ES-I3 (cell line): ENCODE data around the gene INSYN2B.

Source experiments
- H3K36me3 ChIP-seq: 2 replicates; pipeline ENCODE4 v1.6.1; 2013; ENCODE audit warnings: mild to moderate bottlenecking, low read length, control low read depth, moderate library complexity; ENCODE audit not compliant: insufficient read depth
- H3K4me1 ChIP-seq: 2 replicates; pipeline ENCODE4 v1.6.1; 2013; ENCODE audit warnings: mild to moderate bottlenecking, control low read depth, low read length; ENCODE audit not compliant: insufficient read depth
- H3K9ac ChIP-seq: 2 replicates; pipeline ENCODE4 v1.6.1; 2013; ENCODE audit warnings: low read depth, mild to moderate bottlenecking, low read length, moderate library complexity
- H3K9me3 ChIP-seq: 2 replicates; pipeline ENCODE4 v1.6.1; 2013; ENCODE audit warnings: mild to moderate bottlenecking, low read length, moderate library complexity; ENCODE audit not compliant: control insufficient read depth, insufficient read depth

INSYN2B gene

DNA sequence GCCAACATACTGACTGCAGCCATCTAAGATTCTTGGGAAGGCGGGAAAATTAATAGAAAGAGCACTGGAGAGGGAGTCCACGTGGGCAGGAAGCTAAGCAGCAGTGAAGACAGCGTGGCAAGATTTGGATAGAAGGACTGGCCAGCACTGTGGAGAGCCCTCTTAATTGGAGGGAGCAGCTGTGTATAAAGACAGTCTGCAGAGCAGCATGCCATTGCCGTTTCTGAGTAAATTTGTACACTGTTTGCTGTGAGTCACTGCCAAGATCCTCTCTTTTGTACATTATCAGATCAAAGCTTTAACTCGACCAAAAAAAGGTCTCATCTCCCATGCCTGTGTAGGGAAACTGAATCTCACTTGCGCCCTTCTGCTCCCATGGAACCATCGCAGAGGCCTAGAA, 45.3 kb downstream of the INSYN2B start:
- Histone ChIP-seq H3K9me3 (no peaks in the 10 kb centered on the region), H3K36me3 (no peaks in the 10 kb centered on the region), H3K9ac (no peak overlapping the region), H3K4me1 (no peaks in the 10 kb centered on the region)

DNA sequence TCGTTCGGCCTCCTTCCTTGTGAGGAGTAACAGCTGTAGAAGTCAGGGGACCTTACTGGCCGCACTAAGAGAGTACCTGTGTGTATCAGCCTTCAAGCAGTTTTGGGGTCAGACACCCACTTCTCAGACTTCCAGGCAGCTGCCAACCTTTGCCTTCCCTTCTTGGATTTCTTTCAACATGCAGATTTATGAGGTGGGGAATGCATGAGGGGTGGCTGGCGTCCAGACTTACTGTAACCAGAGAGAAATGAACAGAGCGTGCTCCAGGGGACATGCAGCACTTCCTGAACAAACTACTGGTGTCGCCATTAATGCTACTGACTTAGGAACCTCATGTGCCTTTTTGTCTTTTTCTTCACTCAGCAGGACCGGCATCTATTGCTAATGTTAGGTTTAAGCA, 46.7 kb downstream of the INSYN2B start:
- Histone ChIP-seq H3K4me1 (no peaks in the 10 kb centered on the region), H3K9ac (no peak overlapping the region), H3K9me3 (no peaks in the 10 kb centered on the region), H3K36me3 (no peaks in the 10 kb centered on the region)

DNA sequence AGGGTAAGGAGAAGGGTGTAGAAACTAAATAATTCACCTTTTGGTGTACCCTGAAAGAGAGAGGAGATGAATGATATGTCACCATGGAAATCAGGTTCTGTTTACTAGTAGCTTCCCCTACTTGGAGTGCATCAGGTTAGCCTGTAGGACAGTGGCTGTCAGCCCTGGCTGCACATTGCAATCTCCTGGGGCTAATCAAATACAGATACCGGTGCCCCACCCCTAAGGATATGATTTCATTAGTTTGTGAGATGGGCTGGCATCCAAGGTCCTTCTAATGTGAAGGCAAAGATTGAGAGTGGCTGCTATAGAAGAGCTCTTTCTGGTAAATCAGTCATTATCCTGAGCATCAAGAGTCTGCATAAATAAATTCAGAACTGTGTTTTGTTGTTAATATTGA, 47.2 kb downstream of the INSYN2B start:
- Histone ChIP-seq H3K9me3 (no peaks in the 10 kb centered on the region), H3K9ac (no peak overlapping the region), H3K4me1 (no peaks in the 10 kb centered on the region), H3K36me3 (no peaks in the 10 kb centered on the region)

DNA sequence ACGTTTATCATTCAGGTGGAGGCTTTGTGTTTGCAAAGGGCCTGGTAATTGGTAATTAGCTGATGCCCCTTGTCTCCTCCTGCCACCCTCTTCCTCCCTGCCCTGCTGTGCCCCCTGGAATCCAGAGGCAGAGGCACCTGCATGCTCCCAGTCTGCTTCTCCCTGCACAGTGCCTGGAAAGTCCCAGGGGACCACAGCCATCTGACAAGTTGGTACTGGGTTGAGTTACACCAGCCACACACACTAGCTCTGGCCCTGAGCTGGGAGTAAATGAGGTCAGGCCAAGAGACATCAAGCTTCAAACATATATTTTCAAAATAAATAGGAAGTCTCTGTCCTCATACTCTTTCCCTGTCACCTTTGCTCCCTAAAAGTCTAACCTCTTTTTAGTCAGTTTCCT, 56.3 kb downstream of the INSYN2B start:
- H3K36me3 ChIP-seq: no peaks in the 10 kb centered on the region
- H3K9me3 ChIP-seq: no peaks in the 10 kb centered on the region
- H3K9ac ChIP-seq: no peak overlapping the region
- H3K4me1 ChIP-seq: no peaks in the 10 kb centered on the region

DNA sequence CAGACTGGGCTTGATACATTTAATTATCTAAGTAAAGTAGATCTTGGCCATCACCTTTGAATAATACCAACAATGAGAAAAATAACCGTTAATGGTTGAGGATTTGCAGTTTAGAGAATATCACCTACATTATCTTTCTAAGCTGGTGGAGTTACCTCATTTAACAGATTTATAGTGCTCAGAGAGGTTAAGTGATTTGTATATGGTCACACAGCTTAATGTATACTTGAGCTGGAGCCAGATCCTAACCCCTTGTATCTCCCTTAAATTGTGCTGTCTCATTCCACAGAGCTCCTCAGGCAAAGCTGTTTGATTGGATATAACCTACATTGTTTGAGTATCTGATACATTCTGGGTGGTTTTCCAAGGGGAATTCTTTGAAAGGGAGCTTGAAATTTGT, 57.8 kb downstream of the INSYN2B start:
- H3K36me3 ChIP-seq: no peaks in the 10 kb centered on the region
- H3K9ac ChIP-seq: no peak overlapping the region
- H3K9me3 ChIP-seq: no peaks in the 10 kb centered on the region
- H3K4me1 ChIP-seq: no peaks in the 10 kb centered on the region

DNA sequence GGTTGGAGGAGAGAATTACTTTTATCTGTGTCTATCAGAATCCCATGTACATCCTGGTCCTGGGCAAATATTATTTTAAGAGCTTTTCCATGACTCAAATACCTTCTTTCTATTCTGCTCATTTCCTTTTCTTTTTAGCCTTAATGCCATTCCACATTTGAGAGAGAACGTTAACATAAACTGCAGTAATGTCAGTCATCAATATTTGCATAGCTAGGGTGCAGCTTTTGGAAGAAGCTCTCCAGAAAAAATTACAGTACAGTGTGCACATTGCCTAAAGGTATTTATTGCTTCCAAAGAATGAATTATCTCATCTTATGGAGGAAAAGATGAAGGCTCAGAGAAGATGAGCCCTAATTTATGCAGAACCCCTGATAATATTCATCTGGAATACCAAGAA, 58.3 kb downstream of the INSYN2B start:
- H3K9ac ChIP-seq: no peak overlapping the region
- H3K9me3 ChIP-seq: no peaks in the 10 kb centered on the region
- no peaks in the 10 kb centered on the region for H3K4me1 ChIP-seq
- no peaks in the 10 kb centered on the region for H3K36me3 ChIP-seq

DNA sequence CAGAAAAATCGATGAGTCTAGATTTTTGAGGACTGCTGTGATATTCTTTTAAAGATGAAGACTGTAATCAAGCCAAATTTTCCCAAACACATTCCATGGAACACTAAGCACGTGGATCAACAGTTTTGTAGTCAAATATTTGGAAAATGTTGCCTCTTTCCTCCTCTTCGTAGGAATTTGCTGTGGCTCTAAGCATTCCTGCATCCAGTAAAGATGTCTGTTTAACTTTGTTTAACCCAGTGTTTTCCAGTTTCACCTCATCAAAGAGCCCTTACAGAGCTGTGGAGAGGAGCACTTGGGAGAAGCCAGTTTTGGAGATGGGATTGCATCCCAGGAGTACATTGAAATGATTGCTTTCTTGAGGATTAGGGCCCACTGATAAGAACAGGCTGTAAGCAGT, 58.9 kb downstream of the INSYN2B start:
- Histone ChIP-seq H3K36me3 (no peaks in the 10 kb centered on the region), H3K9ac (no peak overlapping the region), H3K9me3 (no peaks in the 10 kb centered on the region), H3K4me1 (no peaks in the 10 kb centered on the region)

DNA sequence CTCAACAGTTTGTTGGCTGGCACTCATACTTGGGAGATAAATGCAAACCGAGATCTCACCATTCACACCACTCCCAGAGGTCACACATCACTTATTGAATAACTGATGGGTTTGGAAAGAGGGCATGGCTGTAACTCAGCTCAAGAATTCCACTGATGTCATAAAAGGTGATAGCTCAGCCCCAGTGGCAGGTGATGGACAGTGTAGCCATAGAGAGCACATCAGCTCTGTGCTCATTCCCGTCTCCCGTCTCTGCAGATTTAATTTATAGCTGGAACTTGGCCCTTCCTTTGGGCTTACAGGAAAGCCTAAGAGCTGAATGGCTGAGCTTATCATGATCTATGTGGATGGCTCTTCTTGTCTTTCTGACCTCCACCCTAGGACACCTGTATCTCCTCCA, 59.8 kb downstream of the INSYN2B start:
- no peaks in the 10 kb centered on the region for H3K36me3 ChIP-seq
- no peaks in the 10 kb centered on the region for H3K9me3 ChIP-seq
- H3K4me1 ChIP-seq: no peaks in the 10 kb centered on the region
- no peak overlapping the region for H3K9ac ChIP-seq

DNA sequence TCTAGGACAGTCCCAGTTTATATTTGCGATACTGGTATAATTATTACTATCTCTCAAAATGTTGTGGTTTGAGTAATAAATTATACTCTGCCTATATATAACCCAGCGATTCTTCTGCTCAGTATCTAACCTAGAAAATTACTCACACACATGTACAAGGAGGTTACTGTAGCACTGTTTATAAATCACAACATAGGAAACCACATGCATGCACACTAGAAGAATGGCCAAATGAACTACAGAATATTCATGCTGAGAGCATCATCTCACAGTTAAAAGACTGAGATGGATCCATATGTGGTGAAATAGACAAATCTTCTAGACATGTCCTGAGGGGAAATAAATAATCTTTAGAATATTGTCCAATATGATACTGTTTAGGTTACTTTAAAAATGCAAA, 62.1 kb downstream of the INSYN2B start:
- no peak overlapping the region for H3K9ac ChIP-seq

DNA sequence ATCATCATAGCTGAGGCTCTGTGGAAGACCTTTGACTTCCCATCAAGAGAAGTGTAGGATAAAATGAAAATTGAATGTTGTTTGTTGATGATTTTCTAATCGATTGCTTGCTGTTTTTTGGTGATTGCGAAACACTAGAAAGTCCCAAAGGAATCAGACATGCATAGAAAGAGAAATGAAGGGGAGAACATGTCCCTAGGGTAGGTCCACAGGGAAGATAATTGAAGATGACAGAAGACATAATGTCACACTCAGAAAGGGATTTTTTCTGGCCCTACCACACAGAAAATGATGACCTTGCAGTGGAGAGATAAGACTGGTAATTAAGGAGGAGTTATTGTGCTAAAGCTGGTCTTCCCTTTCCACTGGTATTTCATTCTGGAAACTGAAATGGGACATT, 62.8 kb downstream of the INSYN2B start:
- H3K9me3 ChIP-seq: no peaks in the 10 kb centered on the region
- no peaks in the 10 kb centered on the region for H3K4me1 ChIP-seq
- no peak overlapping the region for H3K9ac ChIP-seq
- H3K36me3 ChIP-seq: no peaks in the 10 kb centered on the region

More for the DNA sequence above, 62.1 kb downstream of the INSYN2B start:
- Histone ChIP-seq H3K36me3 (no peaks in the 10 kb centered on the region), H3K9me3 (no peaks in the 10 kb centered on the region), H3K4me1 (no peaks in the 10 kb centered on the region)

DNA sequence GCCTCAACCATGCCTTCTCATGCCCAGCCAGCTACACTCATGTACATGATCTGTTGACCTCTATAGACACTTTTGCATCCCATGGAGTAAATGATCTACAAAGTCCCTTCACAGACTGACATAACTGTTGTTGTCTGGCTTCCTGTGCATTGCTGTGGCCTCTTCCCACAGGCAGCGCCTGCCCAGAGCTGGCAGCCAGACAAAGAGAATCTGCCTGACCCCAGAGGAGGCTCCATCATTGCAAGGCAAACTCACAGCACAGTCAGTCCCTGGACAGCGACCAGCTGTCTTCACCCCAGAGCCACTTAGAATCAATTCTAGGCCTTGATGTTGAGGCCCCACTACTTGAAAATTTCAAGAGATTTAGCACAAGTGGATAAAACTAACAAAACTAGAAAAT, 65.5 kb downstream of the INSYN2B start:
- no peaks in the 10 kb centered on the region for H3K9me3 ChIP-seq
- H3K9ac ChIP-seq: no peak overlapping the region
- H3K36me3 ChIP-seq: no peaks in the 10 kb centered on the region

DNA sequence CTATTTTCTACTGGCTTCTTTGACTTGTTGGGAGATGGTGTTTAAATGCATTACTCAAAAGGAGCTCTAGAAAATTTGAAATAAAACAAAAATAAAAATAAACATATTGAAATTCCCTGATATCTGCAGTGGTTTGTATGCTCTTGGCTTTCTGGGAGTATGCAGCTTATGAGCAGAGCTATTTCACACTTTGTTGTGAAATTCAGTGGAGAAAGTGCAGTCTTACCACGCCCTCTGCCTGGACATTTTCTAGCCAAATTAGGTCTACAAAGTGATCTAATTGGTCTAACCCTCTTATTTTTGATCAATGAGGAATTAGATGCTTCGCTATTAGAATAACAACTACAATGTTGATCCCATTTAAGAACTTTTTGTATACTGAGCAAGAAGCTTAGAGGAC, 66.8 kb downstream of the INSYN2B start:
- Histone ChIP-seq H3K9me3 (no peaks in the 10 kb centered on the region), H3K4me1 (no peaks in the 10 kb centered on the region), H3K36me3 (no peaks in the 10 kb centered on the region), H3K9ac (no peak overlapping the region)

More for the DNA sequence above, 65.5 kb downstream of the INSYN2B start:
- no peaks in the 10 kb centered on the region for H3K4me1 ChIP-seq

DNA sequence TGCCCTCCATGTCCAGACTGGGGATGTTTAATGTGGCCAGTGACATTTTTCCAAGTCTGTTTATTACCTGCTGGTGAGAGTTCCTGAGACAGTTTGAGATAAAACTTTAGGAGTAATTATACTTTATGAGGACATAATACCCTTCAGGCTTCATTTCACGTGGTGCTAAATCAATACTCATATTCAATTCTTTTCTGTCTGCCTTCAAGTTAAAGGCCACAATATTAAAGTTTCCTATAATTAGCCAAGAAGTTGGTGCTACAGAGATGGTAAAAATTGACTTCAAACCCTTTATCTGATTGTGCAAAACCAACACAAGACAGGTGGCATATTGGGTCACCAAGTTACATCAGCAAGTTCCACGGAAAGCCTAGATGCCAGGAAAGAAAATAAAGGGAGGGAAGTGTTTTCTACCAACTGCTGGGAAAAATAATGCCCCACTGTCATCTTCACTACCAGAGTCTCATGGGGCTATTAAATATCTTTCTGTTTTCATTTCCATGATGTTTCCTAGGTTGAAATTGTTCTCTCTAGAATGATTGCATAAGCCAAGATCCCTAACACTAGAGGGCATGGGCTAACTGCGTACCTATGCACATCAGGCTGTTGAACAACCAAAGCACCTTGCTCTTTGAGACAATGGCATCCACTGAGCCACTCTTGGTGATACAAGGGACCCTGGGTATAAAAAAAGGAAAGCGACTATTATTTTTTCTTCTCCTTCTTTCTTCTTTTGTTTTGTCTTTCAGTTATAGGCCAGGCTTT, 68.7 kb downstream of the INSYN2B start:
- no peaks in the 10 kb centered on the region for H3K36me3 ChIP-seq

DNA sequence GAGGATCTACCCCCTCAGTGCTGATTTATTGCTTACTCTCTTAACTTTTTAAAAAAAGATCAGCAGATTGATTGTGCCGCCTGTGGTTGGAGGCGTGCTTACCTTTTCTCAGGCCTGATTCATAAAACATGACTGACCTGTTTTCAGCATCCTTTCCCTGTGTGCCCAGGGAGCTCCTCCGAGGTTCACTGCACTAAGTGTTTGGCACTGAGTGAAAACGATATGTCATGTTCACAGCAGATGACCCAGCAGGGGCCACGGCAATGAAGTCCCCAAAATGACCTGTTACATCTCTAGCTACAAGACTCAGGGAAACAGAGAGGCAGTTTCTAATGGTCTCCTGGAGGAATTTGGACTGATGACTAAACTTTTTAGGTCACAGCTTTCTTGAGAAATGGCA, 69.9 kb downstream of the INSYN2B start:
- H3K9ac ChIP-seq: no peak overlapping the region

More for the DNA sequence above, 68.7 kb downstream of the INSYN2B start:
- no peaks in the 10 kb centered on the region for H3K9me3 ChIP-seq
- H3K4me1 ChIP-seq: 0 out of 2 replicates have a peak, but pooled peaks cover 4% of the 10 kb centered on the region
- H3K9ac ChIP-seq: no peak overlapping the region

DNA sequence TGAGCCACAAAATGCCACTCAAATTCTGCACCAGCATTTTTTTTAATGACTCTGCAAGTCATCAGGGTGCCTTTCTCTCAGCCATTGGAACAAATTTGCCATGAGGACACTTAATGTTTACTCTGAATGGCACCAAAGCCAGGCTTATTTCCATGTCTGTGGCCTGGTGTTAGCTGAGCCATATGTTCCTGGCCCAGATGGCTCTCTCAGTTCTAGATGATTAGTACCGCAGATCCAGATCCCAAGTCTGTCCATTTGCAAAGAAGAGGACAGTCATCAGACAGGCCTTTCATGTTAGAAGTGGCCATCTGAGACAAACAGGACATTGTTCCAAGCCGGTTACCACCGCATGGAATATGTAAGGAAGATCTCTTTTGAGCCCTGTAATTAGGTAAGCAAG, 70.3 kb downstream of the INSYN2B start:
- Histone ChIP-seq H3K9me3 (no peaks in the 10 kb centered on the region), H3K36me3 (no peaks in the 10 kb centered on the region), H3K9ac (no peak overlapping the region), H3K4me1 (0 out of 2 replicates have a peak, but pooled peaks cover 4% of the 10 kb centered on the region)

More for the DNA sequence above, 69.9 kb downstream of the INSYN2B start:
- Histone ChIP-seq H3K4me1 (0 out of 2 replicates have a peak, but pooled peaks cover 4% of the 10 kb centered on the region), H3K36me3 (no peaks in the 10 kb centered on the region), H3K9me3 (no peaks in the 10 kb centered on the region)
